NCI-H748 (cell line): ENCODE measurements around the gene RPL13A.

Experiments used
- DNase-seq: peaks from one replicate; lab custom pipeline; 2025; ENCODE audit not compliant: unreplicated experiment; lab: John Stamatoyannopoulos, UW

The RPL13A gene

DNA sequence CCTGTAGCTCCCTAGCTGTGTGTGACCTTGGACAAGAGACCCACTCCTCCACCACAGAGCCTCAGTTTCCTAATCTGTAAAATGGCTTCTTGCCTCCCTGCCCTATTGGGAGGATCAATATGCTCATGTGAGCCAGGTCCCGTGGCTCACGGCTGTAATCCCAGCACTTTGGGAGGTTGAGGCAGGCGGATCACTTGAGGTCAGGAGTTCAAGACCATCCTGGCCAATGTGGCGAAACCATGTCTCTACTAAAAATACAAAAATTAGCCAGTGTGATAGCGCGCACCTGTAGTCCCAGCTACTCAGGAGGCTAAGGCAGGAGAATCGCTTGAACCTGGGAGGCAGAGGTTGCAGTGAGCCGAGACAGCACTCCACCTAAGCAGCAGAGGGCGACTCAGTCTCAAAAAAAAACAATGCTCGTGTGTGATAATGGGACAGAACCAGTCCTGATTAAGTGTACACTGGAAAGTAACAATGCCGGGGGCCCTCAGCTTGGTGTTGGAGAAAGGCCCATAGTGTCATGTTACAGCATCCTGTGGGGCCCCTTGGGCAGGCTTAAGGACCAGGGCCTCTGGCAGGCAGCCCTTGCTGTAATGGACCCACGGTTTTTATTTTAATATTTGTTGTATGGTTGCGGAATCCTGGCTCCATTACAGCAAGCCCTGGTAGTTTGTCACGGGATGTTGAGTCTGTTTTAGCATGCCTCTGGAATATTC, 15.6 kb downstream of the RPL13A start:
- peak; percentile 78 for DNase-seq

DNA sequence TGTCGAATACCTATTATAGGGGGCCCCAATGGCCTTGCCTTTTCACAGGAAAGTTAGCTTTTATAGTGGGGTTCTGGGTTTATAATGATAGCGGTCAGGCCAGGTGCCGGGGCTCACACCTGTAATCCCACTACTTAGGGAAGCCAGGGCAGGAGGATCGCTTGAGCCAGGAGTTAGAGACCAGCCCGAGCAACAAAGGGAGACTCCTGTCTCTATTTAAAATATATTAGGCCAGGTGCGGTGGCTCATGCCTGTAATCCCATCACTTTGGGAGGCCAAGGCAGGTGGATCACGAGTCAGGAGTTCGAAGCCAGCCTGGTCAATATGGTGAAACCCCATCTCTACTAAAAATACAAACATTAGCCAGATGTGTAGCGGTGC, 16.2 kb downstream of the RPL13A start:
- DNase-seq, result no peak

DNA sequence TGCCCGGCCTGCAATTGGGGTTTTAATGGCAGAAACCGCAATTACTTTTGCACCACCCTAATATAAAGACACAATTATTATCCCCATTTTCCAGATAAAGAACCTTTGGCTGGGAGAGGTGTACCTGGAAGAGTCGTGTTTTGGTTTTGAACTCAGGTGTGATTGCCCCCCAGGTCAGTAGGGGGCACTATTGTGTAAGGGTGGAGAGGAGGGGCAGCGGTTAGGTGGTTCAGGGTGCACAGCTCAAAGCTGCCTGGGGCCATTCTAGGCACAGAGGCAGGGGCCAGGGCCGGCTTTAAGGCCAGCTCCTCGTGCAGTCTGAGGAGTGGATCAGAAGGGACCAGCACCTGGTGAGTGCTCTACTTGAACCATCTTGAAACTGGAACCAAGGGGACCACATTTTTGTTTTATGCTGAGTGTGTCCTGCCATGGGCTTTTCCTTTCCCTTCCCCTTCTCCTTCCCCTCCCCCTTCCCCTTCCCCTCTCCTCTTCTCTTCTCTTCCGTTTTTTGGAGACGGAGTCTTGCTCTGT, 19.2 kb downstream of the RPL13A start:
- peak; percentile 77 for DNase-seq

DNA sequence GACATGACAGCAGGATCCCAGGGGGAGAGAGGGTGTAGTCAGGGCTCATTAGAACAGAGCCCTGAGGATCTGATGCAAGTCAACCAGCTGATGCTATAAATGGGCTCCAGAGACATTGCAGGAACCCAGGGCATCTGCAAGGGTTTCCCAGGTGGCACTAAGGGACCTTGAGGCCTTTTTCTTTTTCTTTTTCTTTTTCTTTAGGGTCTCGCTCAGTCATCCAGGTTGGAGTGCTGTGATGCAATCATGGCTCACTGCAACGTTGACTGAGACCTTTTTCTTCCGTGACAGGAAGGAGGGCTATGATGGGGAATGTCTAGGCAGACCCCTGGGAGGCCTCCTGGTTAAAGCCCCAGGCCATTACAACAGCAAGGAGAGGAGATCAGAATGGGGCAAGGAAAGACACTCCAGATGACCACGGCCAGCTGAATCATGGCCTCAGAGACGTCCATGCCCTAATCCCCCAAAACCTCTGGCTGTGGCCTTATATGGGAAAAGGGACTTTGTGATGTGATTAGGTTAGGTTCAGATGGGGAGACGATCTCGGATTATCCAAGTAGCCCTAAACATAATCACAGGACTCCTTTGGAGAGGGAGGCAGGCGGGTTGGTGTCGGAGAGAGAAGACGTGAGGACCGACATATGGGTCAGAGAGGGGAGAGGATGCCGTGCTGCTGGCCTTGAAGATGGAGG, 20.5 kb downstream of the RPL13A start:
- DNase-seq, result no peak

DNA sequence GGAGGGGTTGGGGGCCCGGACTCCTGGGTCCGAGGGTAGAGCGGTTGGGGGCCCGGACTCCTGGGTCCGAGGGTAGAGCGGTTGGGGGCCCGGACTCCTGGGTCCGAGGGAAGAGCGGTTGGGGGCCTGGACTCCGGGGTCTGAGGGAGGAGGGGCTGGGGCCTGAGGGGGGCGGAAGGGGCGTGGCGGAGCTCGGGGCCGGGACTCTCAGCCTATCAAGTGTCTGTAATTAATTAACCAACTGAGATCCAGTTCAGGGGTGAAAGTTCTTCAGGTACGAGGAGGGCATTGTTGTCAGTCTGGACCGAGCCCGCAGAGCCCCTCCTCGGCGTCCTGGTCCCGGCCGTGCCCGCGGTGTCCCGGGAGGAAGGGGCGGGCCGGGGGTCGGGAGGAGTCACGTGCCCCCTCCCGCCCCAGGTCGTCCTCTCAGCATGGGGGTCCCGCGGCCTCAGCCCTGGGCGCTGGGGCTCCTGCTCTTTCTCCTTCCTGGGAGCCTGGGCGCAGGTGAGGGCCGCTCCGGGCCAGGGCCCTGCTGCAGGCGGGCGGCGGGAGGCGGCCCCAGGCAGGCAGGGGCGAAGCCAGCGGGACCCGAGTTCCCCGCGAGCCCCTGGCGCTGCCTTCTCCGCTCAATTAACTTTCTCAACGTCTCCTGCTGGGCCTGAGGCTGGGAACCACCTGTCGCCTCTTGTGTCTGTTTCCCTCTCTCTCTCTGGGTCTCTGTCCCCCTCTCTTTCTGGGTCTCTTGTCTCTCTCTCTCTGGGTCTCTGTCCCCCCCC, 25.8 kb downstream of the RPL13A start:
- peak; percentile 67 for DNase-seq

DNA sequence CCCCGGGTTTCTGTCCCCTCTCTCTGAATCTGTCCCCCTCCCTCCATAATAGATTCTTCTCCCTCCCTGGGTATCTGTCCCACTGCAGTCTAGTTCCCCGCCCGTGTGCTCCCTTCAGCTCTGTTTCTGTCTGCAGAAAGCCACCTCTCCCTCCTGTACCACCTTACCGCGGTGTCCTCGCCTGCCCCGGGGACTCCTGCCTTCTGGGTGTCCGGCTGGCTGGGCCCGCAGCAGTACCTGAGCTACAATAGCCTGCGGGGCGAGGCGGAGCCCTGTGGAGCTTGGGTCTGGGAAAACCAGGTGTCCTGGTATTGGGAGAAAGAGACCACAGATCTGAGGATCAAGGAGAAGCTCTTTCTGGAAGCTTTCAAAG, 26.3 kb downstream of the RPL13A start:
- peak; percentile 30 for DNase-seq

DNA sequence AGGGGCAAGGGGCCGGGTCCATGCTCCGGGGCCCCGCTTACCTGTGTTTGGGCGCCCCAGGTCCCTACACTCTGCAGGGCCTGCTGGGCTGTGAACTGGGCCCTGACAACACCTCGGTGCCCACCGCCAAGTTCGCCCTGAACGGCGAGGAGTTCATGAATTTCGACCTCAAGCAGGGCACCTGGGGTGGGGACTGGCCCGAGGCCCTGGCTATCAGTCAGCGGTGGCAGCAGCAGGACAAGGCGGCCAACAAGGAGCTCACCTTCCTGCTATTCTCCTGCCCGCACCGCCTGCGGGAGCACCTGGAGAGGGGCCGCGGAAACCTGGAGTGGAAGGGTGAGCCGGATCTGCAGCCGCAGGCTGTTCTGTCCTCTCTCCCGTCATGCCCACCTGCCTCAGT, 26.7 kb downstream of the RPL13A start:
- no peak for DNase-seq

DNA sequence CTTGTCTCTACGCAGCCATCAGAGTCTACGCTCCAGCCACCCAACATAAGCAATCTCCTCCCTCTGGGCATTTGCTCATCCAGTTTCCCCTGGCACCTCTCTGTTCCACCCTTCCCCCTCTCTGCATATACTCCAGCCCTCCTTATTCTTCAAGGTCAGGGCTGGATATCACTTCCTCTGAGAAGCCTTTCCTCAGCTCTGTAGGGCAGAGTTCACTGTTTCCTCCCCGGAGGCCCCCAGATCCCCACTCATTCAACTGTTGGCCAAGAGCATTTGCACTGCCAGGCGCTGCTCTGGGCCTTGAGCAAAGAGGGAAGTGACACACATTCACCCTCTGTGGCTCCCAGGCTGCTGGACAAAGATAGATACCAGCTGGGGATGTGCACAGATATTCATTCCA, 28.4 kb downstream of the RPL13A start:
- DNase-seq, result no peak

DNA sequence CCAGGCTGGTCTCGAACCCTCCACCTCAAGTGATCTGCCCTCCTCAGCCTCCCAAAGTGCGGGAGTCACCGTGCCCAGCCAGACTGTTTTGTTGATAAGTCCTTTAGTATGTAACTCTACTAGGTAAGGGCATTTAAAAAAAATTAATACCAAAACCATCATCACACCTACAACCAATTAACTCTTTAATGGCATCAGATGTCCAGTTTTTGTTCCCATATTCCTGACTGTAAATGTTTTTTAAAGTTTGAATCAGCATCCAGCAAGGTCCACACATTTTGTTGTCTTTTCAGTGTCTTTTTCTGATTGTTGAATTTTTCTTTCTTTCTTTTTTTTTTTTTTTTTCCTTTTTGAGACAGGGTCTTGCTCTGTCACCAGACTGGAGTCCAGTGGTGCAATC, 30.6 kb downstream of the RPL13A start:
- DNase-seq, result no peak

DNA sequence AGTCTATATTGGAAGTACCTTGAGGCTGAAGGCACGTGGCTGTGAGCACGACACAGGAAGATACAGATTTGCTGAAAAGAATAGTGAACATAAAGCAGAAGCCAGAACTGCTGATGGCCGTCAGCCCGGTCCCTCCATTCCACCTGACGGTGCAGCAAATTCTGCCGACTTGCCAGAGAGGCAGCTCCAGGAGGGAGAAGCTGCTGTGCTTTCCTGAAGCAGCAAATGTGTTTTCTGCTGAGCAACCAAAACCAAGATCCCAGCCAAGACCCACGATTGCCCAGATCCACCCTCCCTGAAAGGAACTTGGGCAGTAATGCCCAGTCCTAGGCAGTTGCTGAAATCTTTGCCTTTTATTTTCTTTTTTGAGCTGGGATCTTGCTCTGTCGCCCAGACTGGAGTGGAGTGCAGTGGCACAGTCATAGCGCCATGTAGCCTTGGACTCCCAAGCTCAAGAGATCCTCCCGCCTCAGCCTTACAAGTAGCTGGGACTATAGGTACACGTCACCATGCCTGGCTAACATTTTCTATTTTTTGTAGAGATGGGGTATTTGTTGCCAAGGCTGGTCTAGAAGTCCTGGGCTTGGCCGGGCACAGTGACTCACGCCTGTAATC, 33.4 kb downstream of the RPL13A start:
- no peak for DNase-seq

DNA sequence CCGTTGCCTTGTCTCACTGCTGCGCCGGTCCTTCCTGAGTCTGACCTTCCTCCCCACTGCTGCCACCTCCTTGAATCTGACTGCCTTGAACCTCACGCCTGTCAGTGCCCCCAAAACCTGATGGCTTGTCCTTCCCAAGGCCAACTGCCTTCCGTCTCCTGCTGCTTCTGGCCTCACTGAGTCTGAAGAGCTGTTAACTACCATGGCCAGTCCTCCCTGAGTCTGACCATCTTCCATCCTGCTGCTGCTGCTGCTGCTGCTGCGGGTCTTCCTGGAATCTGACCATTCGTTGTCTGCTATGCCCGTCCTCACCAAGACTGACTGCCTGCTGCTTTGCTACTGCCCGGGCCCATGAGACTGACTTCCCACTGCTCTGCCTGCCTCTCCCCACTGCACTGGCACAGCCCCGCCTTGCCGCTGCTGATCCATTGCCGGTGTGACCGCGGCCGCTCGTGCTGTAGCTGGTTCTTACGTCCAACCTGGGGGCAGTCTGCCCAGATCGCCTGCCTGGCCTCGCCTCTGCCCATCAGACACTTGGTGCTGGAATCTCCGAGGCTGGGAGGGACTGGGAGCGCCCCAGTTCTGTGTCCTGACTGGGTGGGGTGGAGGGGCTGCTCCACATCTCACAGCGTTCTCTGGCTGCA, 37.5 kb downstream of the RPL13A start:
- DNase-seq, result peak; percentile 57

DNA sequence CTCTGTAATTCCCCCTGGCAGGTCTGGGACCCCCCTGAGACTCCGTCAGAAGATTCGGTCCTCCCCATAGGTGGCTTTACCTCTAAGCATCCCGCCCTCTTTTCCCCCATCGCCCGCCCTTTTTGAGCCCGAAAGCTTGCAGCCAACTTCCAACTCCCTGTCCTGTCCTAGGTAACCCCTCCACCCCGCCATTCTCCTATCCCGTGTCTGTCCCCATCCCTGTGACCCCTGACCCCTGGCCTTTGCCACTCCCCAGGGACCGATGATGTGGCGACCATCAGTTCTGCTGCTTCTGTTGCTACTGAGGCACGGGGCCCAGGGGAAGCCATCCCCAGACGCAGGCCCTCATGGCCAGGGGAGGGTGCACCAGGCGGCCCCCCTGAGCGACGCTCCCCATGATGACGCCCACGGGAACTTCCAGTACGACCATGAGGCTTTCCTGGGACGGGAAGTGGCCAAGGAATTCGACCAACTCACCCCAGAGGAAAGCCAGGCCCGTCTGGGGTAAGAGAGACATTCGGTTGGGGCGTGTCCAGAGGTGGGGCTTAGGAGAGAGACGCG, 40.9 kb downstream of the RPL13A start:
- no peak for DNase-seq

DNA sequence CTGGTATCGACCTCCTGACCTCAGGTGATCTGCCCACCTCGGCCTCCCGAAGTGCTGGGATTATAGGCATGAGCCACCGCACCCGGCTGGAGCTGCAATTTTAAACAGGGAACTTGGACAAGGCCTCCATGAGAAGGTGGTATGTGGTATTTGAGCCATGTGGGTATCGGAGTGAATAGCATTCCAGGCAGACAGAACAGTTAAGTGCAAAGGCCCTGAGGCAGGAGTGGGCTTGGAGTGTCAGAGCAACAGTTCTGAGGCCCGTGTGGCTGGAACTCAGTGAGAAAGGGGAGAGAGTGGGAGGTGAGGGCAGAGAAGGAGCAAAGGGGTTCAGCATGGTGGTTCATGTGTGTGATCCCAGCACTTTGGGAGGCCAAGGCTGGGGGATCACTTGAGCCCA, 43.3 kb downstream of the RPL13A start:
- DNase-seq, result no peak

DNA sequence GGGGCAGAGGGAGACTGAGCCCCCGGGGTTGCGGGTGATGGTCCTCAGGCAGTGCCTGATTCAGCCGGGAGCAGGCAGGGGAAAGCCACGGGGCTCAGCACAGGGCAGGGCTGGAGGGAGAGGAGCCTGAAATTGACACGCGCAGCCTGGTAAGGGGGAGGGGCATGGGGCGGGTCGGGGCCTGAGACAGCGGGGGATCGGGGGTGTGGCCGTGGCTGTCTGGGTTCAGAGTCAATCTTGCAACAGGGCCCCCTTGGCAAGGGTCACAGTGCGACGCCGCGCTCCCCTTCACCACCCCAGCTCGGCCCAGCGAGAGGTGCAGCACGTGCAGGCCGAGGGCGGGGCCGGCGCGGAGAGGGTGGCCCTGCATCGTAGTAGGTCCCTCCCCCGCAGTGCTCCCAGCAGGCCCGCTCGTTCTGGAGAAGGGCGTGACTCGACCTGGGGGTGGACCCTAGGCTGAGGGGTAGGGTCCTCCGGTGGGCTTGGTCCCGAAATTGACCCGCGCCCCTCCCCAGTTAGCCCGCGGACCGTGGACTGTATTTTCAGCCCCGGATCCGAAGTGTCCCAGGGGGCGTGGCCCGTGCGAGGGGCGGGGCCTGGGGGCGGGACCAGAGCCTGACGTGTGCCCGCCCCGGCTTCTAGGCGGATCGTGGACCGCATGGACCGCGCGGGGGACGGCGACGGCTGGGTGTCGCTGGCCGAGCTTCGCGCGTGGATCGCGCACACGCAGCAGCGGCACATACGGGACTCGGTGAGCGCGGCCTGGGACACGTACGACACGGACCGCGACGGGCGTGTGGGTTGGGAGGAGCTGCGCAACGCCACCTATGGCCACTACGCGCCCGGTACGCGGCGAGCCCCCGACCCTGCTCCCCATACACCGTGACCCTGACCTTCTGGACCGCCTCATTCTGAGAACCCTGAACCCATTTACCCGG, 46.4 kb downstream of the RPL13A start:
- DNase-seq, result peak; percentile 77

DNA sequence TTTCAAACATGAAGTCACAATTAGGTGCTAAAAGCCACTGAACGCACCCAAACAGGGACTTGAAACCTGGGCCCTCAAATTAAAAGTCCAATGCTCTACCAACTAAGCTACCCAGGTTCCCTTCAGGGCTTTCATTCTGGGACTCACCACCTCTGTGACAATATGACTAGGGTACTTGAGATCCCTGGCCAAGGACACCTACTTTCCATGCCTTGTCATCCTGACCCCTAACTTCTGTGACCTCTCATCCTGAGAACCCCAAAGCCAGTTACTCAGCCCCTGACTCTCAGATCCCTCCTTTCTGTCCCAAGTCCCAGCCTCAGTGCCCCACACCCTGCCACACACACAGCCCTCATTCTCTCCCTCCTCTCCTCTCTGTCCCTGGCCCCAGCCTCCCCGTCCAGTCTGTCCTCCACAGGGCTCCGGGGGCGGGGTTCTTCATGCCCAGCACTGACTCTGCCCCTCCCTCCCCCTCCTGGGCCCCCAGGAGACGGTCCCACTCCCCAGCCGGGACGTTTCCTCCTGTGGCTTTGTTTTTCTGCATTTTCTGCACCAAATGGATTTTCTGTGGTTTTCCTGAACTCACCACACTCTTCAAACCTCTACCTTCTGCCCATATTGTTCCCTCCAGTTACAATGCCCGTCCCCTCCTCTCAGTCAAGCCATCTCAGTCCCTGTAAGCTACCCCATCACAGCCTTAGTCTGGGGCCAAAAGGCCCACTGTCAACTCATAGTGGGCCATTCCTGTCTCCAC, 47.4 kb downstream of the RPL13A start:
- DNase-seq, result no peak

DNA sequence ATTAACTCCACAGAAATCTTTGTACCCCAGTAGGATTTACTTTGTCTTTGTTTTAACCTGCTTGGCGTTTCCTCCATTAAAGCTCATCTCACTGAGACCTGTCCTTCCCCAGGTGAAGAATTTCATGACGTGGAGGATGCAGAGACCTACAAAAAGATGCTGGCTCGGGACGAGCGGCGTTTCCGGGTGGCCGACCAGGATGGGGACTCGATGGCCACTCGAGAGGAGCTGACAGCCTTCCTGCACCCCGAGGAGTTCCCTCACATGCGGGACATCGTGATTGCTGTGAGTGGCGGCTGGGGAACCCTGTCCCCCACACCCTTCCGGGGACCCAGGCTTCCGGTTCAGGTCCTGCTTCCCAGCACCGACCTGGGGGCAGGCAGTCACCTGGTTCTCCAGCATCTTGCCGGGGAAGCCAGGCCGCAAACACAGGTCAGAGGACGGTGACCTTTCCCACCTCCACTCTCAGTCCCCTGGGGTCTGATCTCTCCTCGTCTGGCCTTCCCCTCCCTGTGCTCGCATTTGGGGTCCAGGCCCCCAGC, 49.6 kb downstream of the RPL13A start:
- DNase-seq, result no peak

DNA sequence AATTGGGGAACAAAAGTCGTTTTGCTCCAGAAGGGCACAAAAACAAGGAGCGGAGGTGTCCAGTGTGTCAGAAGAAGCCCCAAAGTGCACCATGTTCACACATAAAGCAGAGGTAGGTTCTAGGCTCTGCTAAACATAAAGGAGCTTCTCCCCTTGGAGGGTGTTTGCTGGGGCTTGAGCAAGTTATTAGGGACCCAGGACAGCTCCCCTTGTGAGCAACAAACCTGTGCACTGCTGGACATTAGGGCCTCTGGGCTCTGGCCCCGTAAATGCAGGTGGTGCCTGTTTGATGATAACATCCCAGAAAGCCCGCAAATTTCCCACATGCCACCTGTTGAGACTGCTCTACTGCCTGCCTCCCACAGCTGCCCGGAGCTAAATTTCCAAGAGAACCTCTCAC, 51.2 kb downstream of the RPL13A start:
- no peak for DNase-seq

DNA sequence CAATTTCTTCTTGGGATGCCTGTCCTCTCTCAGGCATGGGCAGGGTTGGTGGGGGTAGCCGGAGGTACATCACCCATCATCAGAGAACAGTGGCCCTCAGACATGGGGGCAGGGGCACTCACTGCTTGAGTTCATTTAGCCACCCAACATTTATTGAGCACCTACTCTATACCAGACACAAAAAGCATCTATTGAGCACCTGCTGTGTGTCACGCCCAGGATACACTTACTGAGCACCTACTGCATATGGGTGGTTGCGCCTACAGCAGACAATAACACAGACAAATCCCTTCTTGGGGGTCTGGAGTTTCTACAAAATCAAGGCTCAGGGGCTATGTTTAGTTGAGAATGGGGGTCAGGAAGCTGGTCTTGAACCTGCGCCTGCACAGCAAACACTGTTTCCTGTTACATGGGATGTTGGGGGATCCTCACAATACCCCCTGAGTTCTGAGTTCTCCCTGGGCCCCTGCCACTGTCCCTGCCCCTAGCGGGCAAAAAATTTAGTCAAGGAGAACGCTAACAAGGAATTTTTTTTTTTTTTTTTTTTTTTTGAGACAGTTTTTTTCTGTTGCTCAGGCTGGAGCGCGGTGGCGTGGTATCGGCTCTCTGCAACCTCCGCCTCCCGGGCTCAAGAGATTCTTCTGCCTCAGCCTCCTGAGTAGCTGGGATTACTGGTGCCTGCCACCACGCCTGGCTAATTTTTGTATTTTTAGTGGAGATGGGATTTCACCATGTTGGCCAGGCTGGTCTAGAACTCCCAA, 52.0 kb downstream of the RPL13A start:
- DNase-seq, result no peak
